ENCODE measurements around the gene EIF6. TPM values are rescaled to one million over a fixed set of nuclear protein-coding genes. Genes with fewer than 3 reads are reported as not detected.

Gene EIF6
- total RNA-seq, 2 experiments from 2014 or later = 106 to 113 TPM

DNA sequence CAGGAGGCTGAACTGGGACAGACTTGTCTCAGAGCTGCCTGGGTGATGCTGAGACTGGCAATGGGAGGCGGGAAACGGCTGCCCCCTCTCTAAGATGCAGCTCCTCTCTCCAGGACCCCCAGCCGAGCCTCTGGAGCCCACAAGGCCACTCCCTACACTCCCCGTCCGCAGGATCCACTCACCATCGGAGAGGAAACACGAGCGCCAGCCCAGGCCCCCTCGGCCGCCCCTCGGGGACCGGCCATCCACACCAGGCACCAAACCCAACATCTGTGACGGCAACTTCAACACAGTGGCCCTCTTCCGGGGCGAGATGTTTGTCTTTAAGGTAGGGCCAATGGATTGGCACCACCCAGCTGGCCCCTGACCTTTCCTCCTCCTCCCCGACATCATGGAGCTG is 17.5 kb downstream of the EIF6 start:
- BruUV-seq (replicated peaks) = no TSS peak
- POLR2A ChIA-PET = no interaction called here
- no peaks in the 10 kb centered on the region for H3K9me2 ChIP-seq (ENCODE audit: insufficient read depth, low read length)
- DNase-seq (ENCODE audit: low spot score) = no peak
- H4K20me1 ChIP-seq (ENCODE audit: insufficient read depth, low read length) = no peaks in the 10 kb centered on the region
- H3K9me3 ChIP-seq (ENCODE audit: low read length) = no peaks in the 10 kb centered on the region
- H3K4me1 ChIP-seq (ENCODE audit: insufficient read depth, low read length, poor library complexity, severe bottlenecking) = no peaks in the 10 kb centered on the region
- no peak overlapping the region for H3K4me2 ChIP-seq (ENCODE audit: low read length)
- H3K36me3 ChIP-seq (ENCODE audit: insufficient read depth, low read length) = no peaks in the 10 kb centered on the region
- H3K27ac ChIP-seq (ENCODE audit: low read depth, low read length, poor library complexity, severe bottlenecking) = no peak overlapping the region
- no peaks in the 10 kb centered on the region for H3K79me2 ChIP-seq (ENCODE audit: insufficient read depth, low read depth, low read length)
- H3K4me3 ChIP-seq (ENCODE audit: low read depth, low read length, poor library complexity, severe bottlenecking) = no peak overlapping the region
- CTCF ChIA-PET (ENCODE audit: unreplicated experiment) = no interaction called here
- intact Hi-C loops (cut with micrococcal nuclease; ENCODE audit: unreplicated experiment) = loop anchor here (5.0 kb wide), 1 partner anchor 170 kb away; no protein-coding TSS in a partner anchor
- no peak for TF ChIP-seq EZH2phosphoT487 (IDR thresholded peaks at IDR 0.05; ENCODE audit: borderline replicate concordance, low read depth, low read length)
- TF ChIP-seq, protein P1, sequence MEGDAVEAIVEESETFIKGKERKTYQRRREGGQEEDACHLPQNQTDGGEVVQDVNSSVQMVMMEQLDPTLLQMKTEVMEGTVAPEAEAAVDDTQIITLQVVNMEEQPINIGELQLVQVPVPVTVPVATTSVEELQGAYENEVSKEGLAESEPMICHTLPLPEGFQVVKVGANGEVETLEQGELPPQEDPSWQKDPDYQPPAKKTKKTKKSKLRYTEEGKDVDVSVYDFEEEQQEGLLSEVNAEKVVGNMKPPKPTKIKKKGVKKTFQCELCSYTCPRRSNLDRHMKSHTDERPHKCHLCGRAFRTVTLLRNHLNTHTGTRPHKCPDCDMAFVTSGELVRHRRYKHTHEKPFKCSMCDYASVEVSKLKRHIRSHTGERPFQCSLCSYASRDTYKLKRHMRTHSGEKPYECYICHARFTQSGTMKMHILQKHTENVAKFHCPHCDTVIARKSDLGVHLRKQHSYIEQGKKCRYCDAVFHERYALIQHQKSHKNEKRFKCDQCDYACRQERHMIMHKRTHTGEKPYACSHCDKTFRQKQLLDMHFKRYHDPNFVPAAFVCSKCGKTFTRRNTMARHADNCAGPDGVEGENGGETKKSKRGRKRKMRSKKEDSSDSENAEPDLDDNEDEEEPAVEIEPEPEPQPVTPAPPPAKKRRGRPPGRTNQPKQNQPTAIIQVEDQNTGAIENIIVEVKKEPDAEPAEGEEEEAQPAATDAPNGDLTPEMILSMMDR (conservative IDR thresholded peaks at IDR 0.05; ENCODE audit: low read length) = no peak
- no peak overlapping the region for H2AFZ ChIP-seq (ENCODE audit: low read length)

DNA sequence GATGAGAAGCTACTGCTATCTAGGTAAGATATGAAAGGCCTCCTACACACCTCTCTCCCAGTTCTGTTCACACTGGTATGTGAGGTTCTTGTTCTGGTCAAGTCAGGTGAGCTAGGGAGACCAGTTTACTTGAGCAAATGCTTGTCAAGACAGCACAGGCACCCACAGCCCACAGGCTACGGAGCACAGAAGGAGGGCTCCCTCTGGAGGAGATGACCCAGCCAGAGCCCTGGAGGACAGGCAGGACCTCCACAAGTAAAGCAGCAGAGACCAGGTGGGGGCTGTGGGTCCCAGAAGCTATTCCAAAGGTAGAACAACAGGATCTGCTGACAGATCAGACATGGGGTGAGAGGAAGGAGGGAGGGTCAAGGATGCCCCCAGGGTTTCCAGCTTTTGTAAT is 19.8 kb downstream of the EIF6 start:
- Histone ChIP-seq H3K27ac (ENCODE audit: low read depth, low read length, poor library complexity, severe bottlenecking) (no peak overlapping the region), H3K4me1 (ENCODE audit: insufficient read depth, low read length, poor library complexity, severe bottlenecking) (no peaks in the 10 kb centered on the region), H3K79me2 (ENCODE audit: insufficient read depth, low read depth, low read length) (no peaks in the 10 kb centered on the region), H2AFZ (ENCODE audit: low read length) (no peak overlapping the region), H3K9me3 (ENCODE audit: low read length) (no peaks in the 10 kb centered on the region), H3K36me3 (ENCODE audit: insufficient read depth, low read length) (no peaks in the 10 kb centered on the region), H3K4me2 (ENCODE audit: low read length) (no peak overlapping the region), H4K20me1 (ENCODE audit: insufficient read depth, low read length) (no peaks in the 10 kb centered on the region), H3K9me2 (ENCODE audit: insufficient read depth, low read length) (no peaks in the 10 kb centered on the region), H3K4me3 (ENCODE audit: low read depth, low read length, poor library complexity, severe bottlenecking) (no peak overlapping the region)
- ChIA-PET CTCF (ENCODE audit: unreplicated experiment) (no interaction called here), POLR2A (interaction anchor here (0.7 kb wide), 1 partner anchor 80 kb away, joined by 3 read pairs; no protein-coding TSS in a partner anchor)
- no peak for DNase-seq (ENCODE audit: low spot score)
- no peak for TF ChIP-seq EZH2phosphoT487 (IDR thresholded peaks at IDR 0.05; ENCODE audit: borderline replicate concordance, low read depth, low read length)
- TF ChIP-seq, protein P1 (conservative IDR thresholded peaks at IDR 0.05; ENCODE audit: low read length) = peak; percentile 27; the same call in 1 of the 2 replicates
- intact Hi-C loops (cut with micrococcal nuclease; ENCODE audit: unreplicated experiment) = loop anchor here (5.0 kb wide), 1 partner anchor 167 kb away; no protein-coding TSS in a partner anchor
- BruUV-seq (replicated peaks) = no TSS peak

DNA sequence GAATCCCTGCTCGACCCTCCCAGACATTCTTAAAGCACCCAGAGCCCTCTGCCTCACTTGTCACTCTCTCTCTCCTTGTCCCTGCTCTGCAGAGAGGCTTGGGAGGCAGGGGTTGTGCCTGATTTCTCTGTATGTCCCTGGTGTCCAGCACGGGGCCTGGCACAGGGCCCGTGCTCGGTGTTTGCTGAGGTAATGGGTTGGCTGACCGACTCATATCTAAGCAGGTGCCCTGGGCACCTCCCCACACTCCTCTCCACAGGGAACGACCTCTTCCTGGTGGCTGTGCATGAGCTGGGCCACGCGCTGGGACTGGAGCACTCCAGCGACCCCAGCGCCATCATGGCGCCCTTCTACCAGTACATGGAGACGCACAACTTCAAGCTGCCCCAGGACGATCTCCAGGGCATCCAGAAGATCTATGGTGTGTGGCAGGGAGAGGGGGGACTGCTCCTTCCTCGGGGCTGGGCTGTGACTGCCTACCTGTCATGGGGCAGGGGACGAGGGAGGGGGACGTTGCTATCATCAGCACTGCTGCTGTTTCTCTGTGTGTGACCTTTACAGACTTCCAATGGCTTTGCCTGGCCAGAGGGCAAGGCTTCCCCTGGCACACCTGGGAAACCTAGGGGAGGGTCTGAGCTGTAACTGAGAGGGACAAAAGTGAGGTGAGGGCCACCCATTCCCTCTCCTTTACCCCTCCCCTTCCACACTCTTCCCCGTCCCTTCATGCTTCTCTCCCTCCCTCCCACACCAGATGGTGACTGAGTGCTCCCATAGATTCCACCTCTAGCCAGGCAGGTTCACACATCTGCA is 20.8 kb downstream of the EIF6 start:
- no TSS peak for BruUV-seq (replicated peaks)
- POLR2A ChIA-PET = interaction anchor here (0.6 kb wide), 1 partner anchor 167 kb away, joined by 5 read pairs; no protein-coding TSS in a partner anchor

More for the DNA sequence above, 20.8 kb downstream of the EIF6 start:
- Histone ChIP-seq H3K79me2 (ENCODE audit: insufficient read depth, low read depth, low read length) (no peaks in the 10 kb centered on the region), H3K9me3 (ENCODE audit: low read length) (no peaks in the 10 kb centered on the region), H3K9me2 (ENCODE audit: insufficient read depth, low read length) (no peaks in the 10 kb centered on the region), H2AFZ (ENCODE audit: low read length) (no peak overlapping the region), H4K20me1 (ENCODE audit: insufficient read depth, low read length) (no peaks in the 10 kb centered on the region), H3K4me1 (ENCODE audit: insufficient read depth, low read length, poor library complexity, severe bottlenecking) (no peaks in the 10 kb centered on the region), H3K36me3 (ENCODE audit: insufficient read depth, low read length) (no peaks in the 10 kb centered on the region), H3K4me2 (ENCODE audit: low read length) (no peak overlapping the region), H3K27ac (ENCODE audit: low read depth, low read length, poor library complexity, severe bottlenecking) (no peak overlapping the region), H3K4me3 (ENCODE audit: low read depth, low read length, poor library complexity, severe bottlenecking) (no peak overlapping the region)
- intact Hi-C loops (cut with micrococcal nuclease; ENCODE audit: unreplicated experiment) = no loop called here
- TF ChIP-seq EZH2phosphoT487 (IDR thresholded peaks at IDR 0.05; ENCODE audit: borderline replicate concordance, low read depth, low read length) = no peak
- TF ChIP-seq, protein P1 (conservative IDR thresholded peaks at IDR 0.05; ENCODE audit: low read length) = no peak
- no peak for DNase-seq (ENCODE audit: low spot score)
- CTCF ChIA-PET (ENCODE audit: unreplicated experiment) = no interaction called here
